Body of pancreas (tissue), 4 donors: ENCODE results near the gene ROR1. TPM values are rescaled to one million over a fixed set of nuclear protein-coding genes. Genes with fewer than 3 reads are reported as not detected.

Source experiments
- ATAC-seq: fragments of 150-250 bp; one replicate; pipeline ENCODE4 v1.9.1; 2016
- DNase-seq, 4 donors: peaks; one replicate each; pipeline ENCODE4 v3.0.0-alpha.2; 2019
- H3K27ac ChIP-seq, 4 donors: fragments of 200-600 bp; sonication (generic); 1 replicate in 3 of 4; 2 replicates in 1 of 4; pipeline versions ENCODE4 v1.5.1 to v1.6.1; 2016 to 2019; ENCODE audit warnings: mild to moderate bottlenecking in 1 of 4, mixed read lengths in 1 of 4, moderate library complexity in 1 of 4
- H3K27me3 ChIP-seq, 2 donors: fragments of 200-600 bp; sonication (generic); one replicate each; pipeline ENCODE4 v1.6.0; 2016; ENCODE audit warnings: mild to moderate bottlenecking in 1 of 2
- H3K36me3 ChIP-seq, 2 donors: fragments of 200-600 bp; sonication (generic); replicated peaks in 1 of 2; 2 replicates each; pipeline ENCODE4 v1.5.1; 2016; ENCODE audit warnings: low read depth in 2 of 2; ENCODE audit not compliant: insufficient read depth in 1 of 2
- H3K4me1 ChIP-seq: fragments of 200-600 bp; sonication (generic); one replicate; pipeline ENCODE4 v1.6.0; 2016
- H3K4me3 ChIP-seq, 2 donors: fragments of 200-600 bp; sonication (generic); 1 replicate in 1 of 2; 2 replicates in 1 of 2; pipeline ENCODE4 v1.5.1; 2016 to 2019
- H3K9me3 ChIP-seq, 3 donors: fragments of 200-600 bp; sonication (generic); 1 replicate in 2 of 3; 2 replicates in 1 of 3; pipeline ENCODE4 v1.5.1; 2016
- POLR2A ChIP-seq, 3 donors: fragments of 450-650 bp; IDR thresholded peaks; one replicate each; pipeline ENCODE4 v1.6.1; 2016; ENCODE audit warnings: antibody characterized with exemption in 3 of 3, mild to moderate bottlenecking in 2 of 3
- WGBS, 2 donors: methylation state at CpG; one replicate each; pipeline ENCODE4 v1.1.5; 2017; 5-methylcytosine and 5-hydroxymethylcytosine counted together
- intact Hi-C: fragments of 100-400 bp; cut with DNase I; formaldehyde crosslinking; loops from one replicate; pipeline ENCODE4 v1.15.1; 2023
- total RNA-seq, 2 donors: library from RNA; depleted of rRNA; stranded (reverse); fragments of >200 nt; gene quantifications; one replicate each; pipeline ENCODE4 v1.1.0, GENCODE V29; 2016
- TF ChIP-seq, protein P1 (sequence below), 7 experiments: fragments of 450-650 bp in 4 of 7; fragments of 200-600 bp in 3 of 7; sonication (generic) in 3 of 7; IDR thresholded peaks; one replicate each; pipeline ENCODE4 v1.5.1; 2016 to 2019; ENCODE audit warnings: antibody characterized with exemption in 7 of 7

Gene ROR1
- total RNA-seq, 2 donors from 2014 or later, result 26.7 to 56.0 TPM

- H3K27me3 ChIP-seq, result no peaks in the 10 kb centered on the region
Observed at GRCh38 chr1:64107118-64107519, 333.3 kb downstream of the ROR1 start.

GRCh38 chr1:64107632-64108031 is 333.8 kb downstream of the ROR1 start:
- intact Hi-C loops, result no loop called here
- H3K27ac ChIP-seq, result no peak overlapping the region
- DNase-seq, result no peak
- H3K36me3 ChIP-seq, result no peaks in the 10 kb centered on the region
- H3K4me3 ChIP-seq, result no peak overlapping the region
- no peaks in the 10 kb centered on the region for H3K27me3 ChIP-seq
- no peak for ATAC-seq
- TF ChIP-seq, protein P1, sequence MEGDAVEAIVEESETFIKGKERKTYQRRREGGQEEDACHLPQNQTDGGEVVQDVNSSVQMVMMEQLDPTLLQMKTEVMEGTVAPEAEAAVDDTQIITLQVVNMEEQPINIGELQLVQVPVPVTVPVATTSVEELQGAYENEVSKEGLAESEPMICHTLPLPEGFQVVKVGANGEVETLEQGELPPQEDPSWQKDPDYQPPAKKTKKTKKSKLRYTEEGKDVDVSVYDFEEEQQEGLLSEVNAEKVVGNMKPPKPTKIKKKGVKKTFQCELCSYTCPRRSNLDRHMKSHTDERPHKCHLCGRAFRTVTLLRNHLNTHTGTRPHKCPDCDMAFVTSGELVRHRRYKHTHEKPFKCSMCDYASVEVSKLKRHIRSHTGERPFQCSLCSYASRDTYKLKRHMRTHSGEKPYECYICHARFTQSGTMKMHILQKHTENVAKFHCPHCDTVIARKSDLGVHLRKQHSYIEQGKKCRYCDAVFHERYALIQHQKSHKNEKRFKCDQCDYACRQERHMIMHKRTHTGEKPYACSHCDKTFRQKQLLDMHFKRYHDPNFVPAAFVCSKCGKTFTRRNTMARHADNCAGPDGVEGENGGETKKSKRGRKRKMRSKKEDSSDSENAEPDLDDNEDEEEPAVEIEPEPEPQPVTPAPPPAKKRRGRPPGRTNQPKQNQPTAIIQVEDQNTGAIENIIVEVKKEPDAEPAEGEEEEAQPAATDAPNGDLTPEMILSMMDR (IDR thresholded peaks at IDR 0.05), result no peak
- H3K9me3 ChIP-seq, result no peaks in the 10 kb centered on the region
- H3K4me1 ChIP-seq, result no peaks in the 10 kb centered on the region
- 92 to 93% methylated on average over 2 of the region's 2 CpGs for WGBS, 2 donors

More at GRCh38 chr1:64107118-64107519, 333.3 kb downstream of the ROR1 start:
- no peaks in the 10 kb centered on the region for H3K36me3 ChIP-seq
- no peak overlapping the region for H3K4me3 ChIP-seq
- ATAC-seq (no peak), DNase-seq (no peak)
- H3K4me1 ChIP-seq, result no peaks in the 10 kb centered on the region
- WGBS, 2 donors, result 87 to 88% methylated on average over 4 of the region's 4 CpGs
- H3K9me3 ChIP-seq, result no peaks in the 10 kb centered on the region
- no peak overlapping the region for H3K27ac ChIP-seq
- TF ChIP-seq, protein P1 (IDR thresholded peaks at IDR 0.05), result no peak
- TF ChIP-seq POLR2A (IDR thresholded peaks at IDR 0.05), result no peak
- intact Hi-C loops, result no loop called here

DNA sequence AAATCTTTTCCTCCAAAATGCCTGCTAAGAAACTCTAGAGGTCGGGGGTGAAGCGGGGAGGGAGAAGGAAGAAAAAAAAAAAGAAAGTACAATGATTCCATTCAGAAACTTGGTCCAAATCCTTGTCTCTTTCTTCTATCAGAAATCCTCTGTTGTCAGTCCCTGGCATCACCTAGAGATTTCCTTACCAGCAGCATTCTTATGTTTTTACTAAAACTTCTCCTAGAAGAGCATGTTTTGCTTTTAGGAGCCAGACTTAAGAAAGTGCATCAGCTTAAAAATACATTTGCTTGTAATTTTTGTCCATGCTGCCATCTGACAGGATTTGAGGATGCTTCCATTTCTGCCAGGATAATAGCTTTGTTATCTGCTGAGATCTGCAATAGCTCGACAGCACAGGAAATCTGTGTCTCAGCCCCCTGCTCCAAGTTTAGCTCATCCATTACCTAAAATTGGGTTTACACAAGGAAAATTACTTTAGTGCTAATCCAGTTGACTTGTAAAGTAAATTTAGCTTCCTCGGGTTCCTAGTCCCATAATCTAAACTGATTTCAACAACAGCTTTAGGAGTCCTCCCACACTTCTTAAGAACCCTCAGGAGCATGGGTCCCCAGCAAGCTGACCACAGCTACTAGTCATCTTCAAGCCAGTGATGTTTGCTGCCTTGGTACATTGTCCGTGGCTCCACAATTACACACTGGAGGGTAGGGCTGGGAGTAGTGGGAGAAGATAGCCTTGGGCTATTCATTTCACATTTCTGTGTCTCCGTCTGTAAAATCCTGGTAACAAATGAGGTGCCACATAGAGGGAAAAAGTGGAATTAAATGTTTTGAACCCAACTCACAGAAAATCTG is 337.3 kb downstream of the ROR1 start:
- intact Hi-C loops, result no loop called here
- ATAC-seq (no peak), DNase-seq (no peak)
- Histone ChIP-seq H3K4me1 (no peaks in the 10 kb centered on the region), H3K27me3 (no peaks in the 10 kb centered on the region), H3K27ac (no peak overlapping the region), H3K9me3 (no peaks in the 10 kb centered on the region), H3K4me3 (no peak overlapping the region), H3K36me3 (no peaks in the 10 kb centered on the region)
- WGBS, 2 donors, result 88 to 89% methylated on average over 6 of the region's 6 CpGs
- TF ChIP-seq, protein P1 (IDR thresholded peaks at IDR 0.05), result no peak
- no peak for TF ChIP-seq POLR2A (IDR thresholded peaks at IDR 0.05)

DNA sequence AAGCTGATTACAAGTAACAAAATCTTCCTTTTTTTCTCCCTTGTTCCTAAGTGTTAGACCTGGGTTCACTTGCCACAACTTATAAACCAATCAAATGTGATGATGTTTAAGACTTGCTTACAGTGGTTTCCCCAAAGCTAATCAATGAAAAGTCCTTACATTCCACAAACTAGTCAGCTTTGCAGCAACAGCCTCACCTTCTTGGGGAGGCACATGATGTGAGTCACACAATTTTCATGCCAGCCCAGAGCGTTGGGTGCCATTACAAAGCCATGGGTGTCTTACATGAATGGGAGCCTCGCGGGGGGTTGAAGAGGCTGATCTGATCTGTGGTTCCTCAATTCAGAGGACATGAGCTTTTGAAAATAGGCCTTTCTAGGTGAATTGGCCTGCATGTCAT is 338.0 kb downstream of the ROR1 start:
- intact Hi-C loops, result no loop called here
- no peaks in the 10 kb centered on the region for H3K9me3 ChIP-seq
- ATAC-seq, result no peak

More for the DNA sequence above, 338.0 kb downstream of the ROR1 start:
- 72 to 79% methylated on average over 3 of the region's 3 CpGs for WGBS, 2 donors
- TF ChIP-seq, protein P1 (IDR thresholded peaks at IDR 0.05), result no peak
- TF ChIP-seq POLR2A (IDR thresholded peaks at IDR 0.05), result no peak
- no peak for DNase-seq
- H3K4me3 ChIP-seq, result no peak overlapping the region
- H3K27me3 ChIP-seq, result no peaks in the 10 kb centered on the region
- no peaks in the 10 kb centered on the region for H3K36me3 ChIP-seq
- H3K27ac ChIP-seq, result no peak overlapping the region
- H3K4me1 ChIP-seq, result no peaks in the 10 kb centered on the region
